NCI-H128 (cell line): ENCODE measurements around the gene GUCY2D.
"Not testable (repeated sequence)": the region's sequence is repeated elsewhere in the genome, so short reads cannot be mapped to it uniquely, and the experiment has no call there.

Source experiments
- DNase-seq: peaks from one replicate; lab custom pipeline; 2025; ENCODE audit not compliant: unreplicated experiment; lab: John Stamatoyannopoulos, UW

Gene GUCY2D

GRCh38 chr17:8001976-8002720, at the start of gene GUCY2D:
Gene GUCY2D, plus strand, starts transcription at chr17:8002615. Its CDS starts 433 bp downstream, at chr17:8003048.
- no peak for DNase-seq

- not testable (repeated sequence) for DNase-seq
These were observed 49.1 kb upstream of the GUCY2D start for GRCh38 chr17:7953266-7953665.

- DNase-seq, result no peak
These were observed 46.8 kb upstream of the GUCY2D start for GRCh38 chr17:7955414-7956227.

- no peak for DNase-seq
These were observed 46.0 kb upstream of the GUCY2D start for GRCh38 chr17:7956228-7956965.

- no peak for DNase-seq
These were observed 42.7 kb upstream of the GUCY2D start for GRCh38 chr17:7959503-7960253.

- DNase-seq, result no peak
These were observed 41.0 kb upstream of the GUCY2D start for GRCh38 chr17:7961421-7961820.

- DNase-seq, result no peak
These were observed 34.7 kb upstream of the GUCY2D start for GRCh38 chr17:7967751-7968150.

GRCh38 chr17:7969433-7969832, 33.0 kb upstream of the GUCY2D start:
- no peak for DNase-seq

- DNase-seq, result no peak
These were observed 30.8 kb upstream of the GUCY2D start for GRCh38 chr17:7971651-7972050.

- DNase-seq, result no peak
These were observed 30.2 kb upstream of the GUCY2D start for GRCh38 chr17:7972131-7972785.

GRCh38 chr17:7974638-7975131, 27.7 kb upstream of the GUCY2D start:
- no peak for DNase-seq

- DNase-seq, result no peak
These were observed 25.4 kb upstream of the GUCY2D start for GRCh38 chr17:7977039-7977438.

- DNase-seq, result no peak
These were observed 24.6 kb upstream of the GUCY2D start for GRCh38 chr17:7977805-7978204.

GRCh38 chr17:7982173-7982572, 20.2 kb upstream of the GUCY2D start:
- DNase-seq, result no peak

GRCh38 chr17:7982666-7983065, 19.7 kb upstream of the GUCY2D start:
- no peak for DNase-seq

GRCh38 chr17:7984904-7985303, 17.5 kb upstream of the GUCY2D start:
- DNase-seq, result no peak

- no peak for DNase-seq
These were observed 15.1 kb upstream of the GUCY2D start for GRCh38 chr17:7987112-7987893.

- DNase-seq, result peak; percentile 44
These were observed 13.7 kb upstream of the GUCY2D start for GRCh38 chr17:7988750-7989178.
